IMR-90 (cell line): Measurements from ENCODE around the gene LEF1. TPM values are rescaled to one million over a fixed set of nuclear protein-coding genes. Genes with fewer than 3 reads are reported as not detected.

ENCODE experiments used
- ATAC-seq: fragments of 200-7000 bp; cut with Tn5 transposase; 2 replicates; pipeline ENCODE4 v1.9.1; 2020; ENCODE audit warnings: low read depth, mild to moderate bottlenecking, moderate library complexity
- BruUV-seq: library from RNA; stranded (reverse); fragments of 400-500 nt; replicated peaks from 2 replicates; lab custom pipeline; 2021; lab: Mats Ljungman, UMichigan
- CTCF ChIA-PET: fragments of 300-600 bp; formaldehyde crosslinking; extraction: SDS; loops from one replicate; lab custom pipeline; 2021; ENCODE audit warnings: antibody characterized with exemption; lab: Yijun Ruan, JAX
- POLR2A ChIA-PET: fragments of 300-600 bp; sonication (Branson Sonifier 250); formaldehyde crosslinking; loops from one replicate; lab custom pipeline; 2022; ENCODE audit warnings: antibody characterized with exemption; ENCODE audit not compliant: unreplicated experiment; lab: Charles Lee
- DNase-seq: peaks from one replicate; pipeline ENCODE4 v3.0.0; 2013
- H2AFZ ChIP-seq: replicated peaks from 2 replicates; pipeline ENCODE3; 2013; ENCODE audit warnings: low read length, mild to moderate bottlenecking; ENCODE audit not compliant: poor library complexity
- H2AK5ac ChIP-seq: 2 replicates; pipeline ENCODE4 v1.6.1; 2013; ENCODE audit warnings: low read depth, low read length, inconsistent platforms
- H2AK9ac ChIP-seq: replicated peaks from 2 replicates; pipeline ENCODE3; 2013; ENCODE audit warnings: mild to moderate bottlenecking, low read depth, low read length, moderate library complexity; ENCODE audit not compliant: poor library complexity
- H2BK120ac ChIP-seq: 2 replicates; pipeline ENCODE4 v1.6.1; 2013; ENCODE audit warnings: low read depth, low read length, inconsistent platforms
- H2BK15ac ChIP-seq: 3 replicates; pipeline ENCODE4 v1.6.1; 2013; ENCODE audit warnings: low read depth, low read length, inconsistent platforms
- H2BK20ac ChIP-seq: 2 replicates; pipeline ENCODE4 v1.6.1; 2013; ENCODE audit warnings: low read depth, mild to moderate bottlenecking, inconsistent platforms, low read length, moderate library complexity
- H2BK5ac ChIP-seq: 2 replicates; pipeline ENCODE4 v1.6.1; 2013; ENCODE audit warnings: mild to moderate bottlenecking, low read depth, low read length, inconsistent platforms; ENCODE audit not compliant: poor library complexity, severe bottlenecking
- H3K14ac ChIP-seq: replicated peaks from 2 replicates; pipeline ENCODE4 v1.6.1; 2013; ENCODE audit warnings: low read depth, low read length, inconsistent platforms
- H3K18ac ChIP-seq: 2 replicates; pipeline ENCODE4 v1.6.1; 2013; ENCODE audit warnings: low read depth, low read length, control low read depth
- H3K23ac ChIP-seq: 2 replicates; pipeline ENCODE4 v1.6.1; 2013; ENCODE audit warnings: low read depth, low read length, inconsistent platforms
- H3K27ac ChIP-seq: 2 replicates; pipeline ENCODE4 v1.5.1; 2013; ENCODE audit warnings: mild to moderate bottlenecking, control low read depth, low read length; ENCODE audit not compliant: insufficient read depth
- H3K27me3 ChIP-seq: 2 replicates; pipeline ENCODE4 v1.6.1; 2013; ENCODE audit warnings: low read length; ENCODE audit not compliant: control insufficient read depth, insufficient read depth
- H3K36me3 ChIP-seq: 2 replicates; pipeline ENCODE4 v1.6.1; 2013; ENCODE audit warnings: low read length, mixed read lengths; ENCODE audit not compliant: control insufficient read depth, insufficient read depth
- H3K4ac ChIP-seq: 2 replicates; pipeline ENCODE4 v1.6.1; 2013; ENCODE audit warnings: low read depth, low read length, inconsistent platforms
- H3K4me1 ChIP-seq: 2 replicates; pipeline ENCODE4 v1.6.1; 2013; ENCODE audit warnings: low read length, mixed read lengths; ENCODE audit not compliant: control insufficient read depth, insufficient read depth
- H3K4me2 ChIP-seq: 2 replicates; pipeline ENCODE4 v1.6.1; 2013; ENCODE audit warnings: low read depth, mild to moderate bottlenecking, control low read depth, low read length, moderate library complexity
- H3K4me3 ChIP-seq: 2 replicates; pipeline ENCODE4 v1.5.1; 2013; ENCODE audit warnings: low read depth, mild to moderate bottlenecking, control low read depth, low read length, moderate library complexity; ENCODE audit not compliant: insufficient read depth
- H3K56ac ChIP-seq: 2 replicates; pipeline ENCODE4 v1.6.1; 2013; ENCODE audit warnings: low read length, inconsistent platforms; ENCODE audit not compliant: insufficient read depth; ENCODE audit errors: extremely low read depth
- H3K79me1 ChIP-seq, 2 experiments: 2 replicates each; pipeline ENCODE4 v1.6.1; 2013; ENCODE audit warnings: low read length in 2 of 2, inconsistent platforms in 1 of 2, low read depth in 1 of 2
- H3K9ac ChIP-seq: 2 replicates; pipeline ENCODE4 v1.6.1; 2013; ENCODE audit warnings: low read depth, low read length, control low read depth
- H3K9me1 ChIP-seq: 2 replicates; pipeline ENCODE4 v1.6.1; 2013; ENCODE audit warnings: low read length, inconsistent platforms; ENCODE audit not compliant: insufficient read depth
- H3K9me3 ChIP-seq: 2 replicates; pipeline ENCODE4 v1.6.1; 2013; ENCODE audit warnings: low read length; ENCODE audit not compliant: control insufficient read depth, insufficient read depth
- H4K20me1 ChIP-seq: 2 replicates; pipeline ENCODE4 v1.6.1; 2013; ENCODE audit warnings: low read length, inconsistent platforms; ENCODE audit not compliant: insufficient read depth
- H4K5ac ChIP-seq: 2 replicates; pipeline ENCODE4 v1.6.1; 2013; ENCODE audit warnings: mild to moderate bottlenecking, low read depth, low read length, control low read depth
- H4K8ac ChIP-seq, 2 experiments: 2 replicates each; pipeline ENCODE4 v1.6.1; 2013; ENCODE audit warnings: low read depth in 2 of 2, low read length in 2 of 2, control low read depth in 1 of 2, inconsistent platforms in 1 of 2
- H4K91ac ChIP-seq: 2 replicates; pipeline ENCODE4 v1.6.1; 2013; ENCODE audit warnings: low read depth, low read length, inconsistent platforms; ENCODE audit not compliant: insufficient read depth
- NFE2L2 ChIP-seq: fragments of 150-350 bp; IDR thresholded peaks from 2 replicates; pipeline ENCODE4 v1.6.1; 2016; ENCODE audit warnings: low read depth, mild to moderate bottlenecking, low read length
- RAD21 ChIP-seq: IDR thresholded peaks from 2 replicates; pipeline ENCODE4 v1.6.1; 2012; ENCODE audit warnings: low read length, improper control_type of control experiment
- WGBS, 2 experiments: methylation state at CpG; one replicate each; pipeline versions ENCODE4 v1.1.5 to v1.1.7; 2013; ENCODE audit warnings: missing lambda C conversion rate in 2 of 2; ENCODE audit not compliant: insufficient read length in 1 of 2; ENCODE audit errors: extremely low coverage in 2 of 2; 5-methylcytosine and 5-hydroxymethylcytosine counted together
- dilution Hi-C: fragments of 300-500 bp; cut with HindIII; formaldehyde crosslinking; loops from one replicate; pipeline ENCODE4 v1.14.3; 2018; ENCODE audit warnings: low sequenced_read_pairs; ENCODE audit not compliant: unreplicated experiment
- in situ Hi-C: fragments of 300-500 bp; cut with MboI; formaldehyde crosslinking; loops from 3 replicates; pipeline ENCODE4 v1.14.3; 2019; ENCODE audit warnings: low sequenced_read_pairs, inconsistent platforms, mixed read lengths
- intact Hi-C: fragments of 100-400 bp; cut with micrococcal nuclease; formaldehyde crosslinking; loops from 2 replicates; pipeline ENCODE4 v1.10.0; 2022
- polyA plus RNA-seq, 3 experiments: library from polyadenylated mRNA; depleted of rRNA; stranded (reverse); fragments of >200 nt; gene quantifications; 2 replicates each; pipeline ENCODE4 v1.2.3, GENCODE V29; 2012; ENCODE audit warnings: low replicate concordance in 1 of 3
- total RNA-seq: library from RNA; depleted of rRNA; stranded (reverse); fragments of >200 nt; gene quantifications from 2 replicates; pipeline ENCODE4 v1.2.3, GENCODE V29; 2012

Gene LEF1
- total and polyA plus RNA-seq, 2 of the 4 experiments (the other 2 are of a cell fraction): 1.7 to 1.8 TPM

DNA sequence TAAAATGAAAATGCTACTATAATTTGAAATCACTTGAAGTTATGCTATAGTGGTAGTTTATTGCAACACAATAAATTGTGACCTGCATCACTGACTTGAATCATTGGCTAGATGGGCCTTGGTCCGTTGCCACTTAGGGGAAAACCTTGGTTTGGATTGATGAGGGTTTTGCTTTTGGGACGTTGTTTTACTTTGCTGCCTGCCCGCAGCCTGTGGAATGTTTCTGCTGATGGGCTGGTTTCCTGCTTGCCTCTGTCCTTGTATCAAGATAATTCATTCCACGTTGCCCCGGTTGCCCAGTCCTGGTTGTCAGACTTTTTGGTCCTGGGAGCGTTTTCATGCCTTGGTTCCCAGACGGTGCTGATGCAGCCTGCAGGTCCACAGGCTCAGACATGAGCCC, 160.7 kb downstream of the LEF1 start:
- DNase-seq: no peak

More for the DNA sequence above, 160.7 kb downstream of the LEF1 start:
- TF ChIP-seq NFE2L2 (no peak), RAD21 (no peak)
- no peak overlapping the region for H3K4me2 ChIP-seq
- H3K14ac ChIP-seq: no peak overlapping the region
- H3K36me3 ChIP-seq: no peaks in the 10 kb centered on the region
- H3K18ac ChIP-seq: no peak overlapping the region
- no peak overlapping the region for H2BK20ac ChIP-seq
- H4K8ac ChIP-seq: no peak overlapping the region
- no peak overlapping the region for H3K9ac ChIP-seq
- no peak overlapping the region for H2BK5ac ChIP-seq
- peaks cover 4% of the 10 kb centered on the region for H3K9me1 ChIP-seq
- H3K27ac ChIP-seq: no peak overlapping the region
- WGBS, 2 experiments: 100% methylated on average over 5 of the region's 7 CpGs; no CpG with 5 or more reads in 1 of the 2 experiments
- H2BK120ac ChIP-seq: no peak overlapping the region
- in situ Hi-C loops (no loop called here), intact Hi-C loops (no loop called here), dilution Hi-C loops (no loop called here)
- H3K56ac ChIP-seq: no peak overlapping the region
- ChIA-PET CTCF (no interaction called here), POLR2A (no interaction called here)
- no peaks in the 10 kb centered on the region for H3K27me3 ChIP-seq
- no TSS peak for BruUV-seq
- no peak overlapping the region for H3K23ac ChIP-seq
- H2AFZ ChIP-seq: no peak overlapping the region
- H2AK9ac ChIP-seq: peak overlapping the region; percentile 43
- H4K20me1 ChIP-seq: no peaks in the 10 kb centered on the region
- no peak overlapping the region for H3K4me3 ChIP-seq
- no peak overlapping the region for H2AK5ac ChIP-seq
- no peaks in the 10 kb centered on the region for H3K79me1 ChIP-seq
- ATAC-seq: no peak
- H2BK15ac ChIP-seq: no peak overlapping the region
- no peak overlapping the region for H4K5ac ChIP-seq
- no peak overlapping the region for H4K91ac ChIP-seq
- no peaks in the 10 kb centered on the region for H3K9me3 ChIP-seq
- H3K4me1 ChIP-seq: peaks cover 6% of the 10 kb centered on the region; the same call in 1 of the 2 replicates
- no peak overlapping the region for H3K4ac ChIP-seq
